Bronchial epithelial cell (primary cell): ENCODE results near the gene HOXA10. TPM values are rescaled to one million over a fixed set of nuclear protein-coding genes. Genes with fewer than 3 reads are reported as not detected.

ENCODE experiments used
- DNase-seq: peaks from one replicate; pipeline ENCODE4 v3.0.0-alpha.2; 2010; ENCODE audit warnings: low read depth
- FAIRE-seq: peaks from 2 replicates; lab custom pipeline; 2011; peaks lifted over from hg19 to GRCh38; lab: Jason Lieb, UNC
- H3K27me3 ChIP-seq: 2 replicates; pipeline ENCODE4 v1.5.1; 2011; ENCODE audit warnings: low read length; ENCODE audit not compliant: control insufficient read depth, insufficient read depth
- H3K36me3 ChIP-seq: 2 replicates; pipeline ENCODE4 v1.5.1; 2011; ENCODE audit warnings: low read length; ENCODE audit not compliant: control insufficient read depth, insufficient read depth
- H3K4me3 ChIP-seq: 2 replicates; pipeline ENCODE4 v1.5.1; 2011; ENCODE audit warnings: mild to moderate bottlenecking, low read depth, low read length, control low read depth
- total RNA-seq: library from RNA; depleted of rRNA; stranded (reverse); fragments of >200 nt; gene quantifications from 2 replicates; pipeline ENCODE4 v1.2.1, GENCODE V29; 2014
- TF ChIP-seq, protein P1 (sequence below): IDR thresholded peaks from 2 replicates; pipeline ENCODE4 v1.5.1; 2011; ENCODE audit warnings: mild to moderate bottlenecking, moderate library complexity, low read length, control low read depth, inconsistent platforms; ENCODE audit not compliant: insufficient read depth, severe bottlenecking

HOXA10 gene
- total RNA-seq, 1 donor from 2014 or later, result not detected

DNA sequence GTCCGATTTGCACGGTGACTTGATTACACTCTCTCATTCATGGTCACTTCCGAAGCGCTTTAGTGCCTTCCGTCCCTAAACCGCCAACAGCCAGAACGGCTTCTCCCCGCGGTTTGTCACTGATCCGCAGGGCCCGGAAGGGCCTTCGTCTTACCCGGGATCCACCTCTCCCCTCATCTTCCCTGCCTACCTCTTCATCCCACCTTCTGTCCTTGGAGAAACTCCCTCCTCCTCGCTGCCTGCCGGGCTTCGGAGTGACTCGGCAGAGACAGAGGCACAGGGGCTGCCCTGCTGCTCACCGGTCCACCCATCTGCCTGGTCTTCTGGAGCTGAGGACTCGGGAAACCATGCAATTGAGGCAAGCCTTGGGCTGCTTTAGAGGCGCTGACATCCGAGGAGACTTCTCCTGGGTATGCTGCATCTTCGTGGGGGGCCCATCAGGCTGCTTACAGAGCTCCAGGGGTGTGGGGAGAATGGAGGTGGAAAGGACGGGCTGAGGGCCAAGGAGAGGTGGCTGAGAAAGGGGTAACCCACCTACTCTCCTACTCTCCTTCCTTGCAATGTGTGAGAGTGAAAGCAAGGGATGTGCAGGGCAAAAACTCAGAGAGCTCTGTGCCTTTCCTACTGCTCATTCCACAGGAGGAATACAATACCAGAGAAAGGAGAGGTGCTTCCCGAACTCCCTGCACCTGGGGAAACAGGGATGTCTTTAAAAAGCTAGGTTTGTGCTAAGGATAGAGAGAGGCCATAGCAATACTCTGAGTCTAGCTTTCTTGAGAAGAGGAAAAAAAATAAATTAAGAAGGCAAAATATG lies 11.9 kb upstream of the HOXA10 start:
- Histone ChIP-seq H3K36me3 (no peaks in the 10 kb centered on the region), H3K4me3 (no peak overlapping the region), H3K27me3 (peaks cover 84% of the 10 kb centered on the region)
- FAIRE-seq (no peak), DNase-seq (no peak)
- TF ChIP-seq, protein P1, sequence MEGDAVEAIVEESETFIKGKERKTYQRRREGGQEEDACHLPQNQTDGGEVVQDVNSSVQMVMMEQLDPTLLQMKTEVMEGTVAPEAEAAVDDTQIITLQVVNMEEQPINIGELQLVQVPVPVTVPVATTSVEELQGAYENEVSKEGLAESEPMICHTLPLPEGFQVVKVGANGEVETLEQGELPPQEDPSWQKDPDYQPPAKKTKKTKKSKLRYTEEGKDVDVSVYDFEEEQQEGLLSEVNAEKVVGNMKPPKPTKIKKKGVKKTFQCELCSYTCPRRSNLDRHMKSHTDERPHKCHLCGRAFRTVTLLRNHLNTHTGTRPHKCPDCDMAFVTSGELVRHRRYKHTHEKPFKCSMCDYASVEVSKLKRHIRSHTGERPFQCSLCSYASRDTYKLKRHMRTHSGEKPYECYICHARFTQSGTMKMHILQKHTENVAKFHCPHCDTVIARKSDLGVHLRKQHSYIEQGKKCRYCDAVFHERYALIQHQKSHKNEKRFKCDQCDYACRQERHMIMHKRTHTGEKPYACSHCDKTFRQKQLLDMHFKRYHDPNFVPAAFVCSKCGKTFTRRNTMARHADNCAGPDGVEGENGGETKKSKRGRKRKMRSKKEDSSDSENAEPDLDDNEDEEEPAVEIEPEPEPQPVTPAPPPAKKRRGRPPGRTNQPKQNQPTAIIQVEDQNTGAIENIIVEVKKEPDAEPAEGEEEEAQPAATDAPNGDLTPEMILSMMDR, result no peak

DNA sequence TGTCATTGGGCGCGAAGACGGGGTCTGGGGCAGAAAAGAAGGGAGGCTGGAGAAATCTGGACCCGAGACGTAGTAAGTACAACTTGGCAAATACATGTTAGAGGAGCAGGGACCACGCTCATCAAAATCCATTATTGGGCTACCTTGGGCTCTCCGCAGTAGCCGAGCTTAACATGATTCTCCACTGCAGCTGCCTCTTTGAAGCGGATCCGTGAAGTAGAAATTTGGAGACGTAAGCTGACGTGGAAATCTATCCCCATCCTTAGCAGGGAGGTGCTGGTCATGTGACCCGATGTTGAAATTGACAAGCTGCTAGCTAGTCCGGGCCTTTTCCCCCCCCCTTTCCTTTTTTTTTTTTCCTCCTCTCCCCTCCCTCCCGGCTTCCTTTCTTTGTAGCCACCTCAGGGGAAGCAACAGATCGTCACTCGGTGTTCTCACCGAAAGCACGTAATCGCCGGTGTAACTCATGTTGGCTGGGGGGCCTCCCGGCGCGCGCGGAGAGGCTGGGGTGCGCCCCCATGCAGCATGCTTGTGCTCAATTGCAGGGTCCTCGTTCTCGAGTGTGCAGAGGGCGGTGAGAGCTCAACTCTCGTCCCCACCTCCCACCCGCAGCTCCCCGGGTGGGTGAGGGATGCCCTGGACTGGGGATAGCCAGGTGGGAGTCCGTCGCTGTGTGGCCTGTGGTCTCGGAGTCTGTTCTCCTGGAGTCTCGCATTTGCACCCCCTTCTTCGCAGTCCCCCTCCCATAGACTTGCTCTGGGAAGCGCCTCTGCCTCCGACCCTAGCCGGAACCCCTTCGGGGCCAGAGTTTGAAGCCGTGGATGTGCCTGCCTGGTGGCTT lies 11.1 kb upstream of the HOXA10 start, which contains the start of gene HOXA11:
Gene HOXA11 (minus strand): TSS at position 220 of the 841 bp plus-strand sequence. CDS start 88 bp downstream, at position 132.
- Histone ChIP-seq H3K36me3 (no peaks in the 10 kb centered on the region), H3K27me3 (peaks cover 82% of the 10 kb centered on the region), H3K4me3 (peak within 1 kb of the TSS; percentile 11)
- TF ChIP-seq, protein P1, result no peak
- DNase-seq (no peak), FAIRE-seq (no peak)

DNA sequence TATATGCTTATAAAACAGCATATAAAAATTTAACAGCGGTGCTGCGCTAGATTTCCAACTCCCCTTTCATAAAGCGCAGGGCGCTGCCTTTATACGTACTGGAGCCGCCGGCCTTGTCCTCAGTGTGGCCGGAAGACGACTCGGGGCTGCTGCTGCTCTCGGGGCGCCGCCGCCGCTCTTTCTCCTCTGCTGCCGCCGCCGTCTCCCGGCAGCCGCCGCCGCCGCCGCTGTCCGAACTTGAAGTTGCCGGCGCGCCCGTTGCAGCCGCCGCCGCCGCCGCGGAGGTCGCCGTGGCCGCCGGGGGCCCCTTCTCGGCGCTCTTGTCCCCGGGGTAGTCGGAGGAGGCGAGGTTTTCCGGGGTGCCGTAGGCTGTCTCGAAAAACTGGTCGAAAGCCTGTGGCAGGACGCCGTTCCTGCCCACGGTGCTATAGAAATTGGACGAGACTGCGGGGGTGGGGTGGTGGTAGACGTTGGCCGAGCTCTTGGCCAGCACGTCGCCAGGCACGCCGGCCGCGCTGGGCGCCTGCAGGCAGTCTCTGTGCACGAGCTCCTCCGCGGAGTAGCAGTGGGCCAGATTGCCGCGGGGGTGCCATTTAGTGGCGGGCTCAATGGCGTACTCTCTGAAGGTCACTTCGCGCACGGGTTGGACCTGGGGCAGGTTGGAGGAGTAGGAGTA lies 10.4 kb upstream of the HOXA10 start:
- Histone ChIP-seq H3K4me3 (peak overlapping the region; percentile 11), H3K27me3 (peaks cover 78% of the 10 kb centered on the region), H3K36me3 (no peaks in the 10 kb centered on the region)
- no peak for FAIRE-seq
- TF ChIP-seq, protein P1, result no peak
- DNase-seq, result no peak

DNA sequence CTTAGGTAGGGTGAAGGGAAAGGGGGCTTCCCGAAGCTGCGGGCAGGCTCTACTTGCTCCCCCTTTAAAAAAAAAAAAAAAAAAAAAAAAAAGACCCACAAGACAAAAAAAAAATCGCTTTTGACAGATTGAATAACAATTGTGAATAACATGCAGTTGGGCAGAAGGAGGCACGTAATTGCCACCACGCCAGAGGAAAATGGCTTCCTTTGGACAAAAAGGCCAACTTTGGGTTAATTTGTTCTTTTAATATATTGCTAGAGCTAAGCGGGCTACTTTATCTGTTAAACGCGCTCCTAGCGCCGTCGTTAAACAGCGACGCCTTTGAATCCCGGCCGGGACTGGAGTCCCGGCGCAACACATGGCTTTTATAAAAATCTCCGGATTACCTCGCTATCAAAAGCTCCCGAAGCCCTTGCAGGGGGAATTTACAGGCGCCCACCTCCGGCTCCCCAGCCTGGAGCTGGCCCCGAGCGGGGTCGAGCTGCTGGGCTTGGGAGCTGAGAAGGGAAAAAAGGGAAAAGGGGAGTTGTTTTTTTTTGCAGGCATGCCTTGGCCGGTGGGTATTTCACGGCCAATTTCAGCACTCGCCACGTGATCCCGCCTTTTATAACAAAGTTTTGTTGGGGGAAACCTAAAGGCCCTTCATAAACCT lies 9.7 kb upstream of the HOXA10 start:
- DNase-seq, result no peak
- H3K36me3 ChIP-seq, result no peaks in the 10 kb centered on the region
- TF ChIP-seq, protein P1, result no peak
- H3K27me3 ChIP-seq, result peaks cover 77% of the 10 kb centered on the region
- no peak overlapping the region for H3K4me3 ChIP-seq
- no peak for FAIRE-seq

DNA sequence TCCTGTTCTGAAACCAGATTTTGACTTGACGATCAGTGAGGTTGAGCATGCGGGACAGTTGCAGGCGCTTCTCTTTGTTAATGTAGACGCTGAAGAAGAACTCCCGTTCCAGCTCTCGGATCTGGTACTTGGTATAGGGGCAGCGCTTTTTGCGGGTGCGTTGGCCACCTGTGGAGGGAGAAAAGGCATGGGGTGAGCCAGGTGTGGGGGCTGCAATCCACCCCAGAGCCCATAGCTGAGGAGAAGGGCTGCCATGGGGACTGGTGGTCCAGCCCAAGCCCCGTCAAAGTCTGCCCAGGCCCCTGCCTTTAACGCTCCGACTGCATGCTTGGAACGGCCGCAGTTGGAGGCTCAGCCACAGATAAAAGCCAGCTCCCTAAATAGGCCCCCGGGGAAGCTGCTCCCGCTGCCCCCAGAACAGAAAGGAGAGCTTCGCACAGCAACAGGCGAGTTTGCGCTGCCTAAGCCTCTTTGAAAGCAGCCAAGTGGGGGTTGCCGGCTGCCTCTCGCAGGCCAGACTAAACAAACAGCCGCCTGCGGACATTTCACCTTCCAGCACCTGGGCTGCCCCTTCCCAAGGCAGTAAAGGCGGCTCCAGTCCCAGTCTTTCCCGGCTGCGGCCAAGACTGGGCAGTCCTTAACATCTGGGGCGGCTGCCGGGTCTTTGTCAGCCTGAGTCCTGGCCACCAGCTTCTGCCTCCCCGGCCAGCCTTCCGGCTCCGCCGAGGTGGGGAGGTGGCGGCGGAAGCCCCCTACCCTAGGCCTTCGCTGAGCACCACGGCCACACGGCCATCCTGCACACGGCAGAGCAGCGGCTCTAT lies 9.0 kb upstream of the HOXA10 start:
- H3K27me3 ChIP-seq, result peaks cover 73% of the 10 kb centered on the region
- DNase-seq (no peak), FAIRE-seq (no peak)
- no peak overlapping the region for H3K4me3 ChIP-seq
- TF ChIP-seq, protein P1, result no peak
- no peaks in the 10 kb centered on the region for H3K36me3 ChIP-seq
